Astrocyte of the cerebellum (primary cell): ENCODE data around the gene GPR157.
A peak's percentile ranks its signal among the peaks of the same experiment; 100 is the strongest.

Source experiments
- DNase-seq: peaks from one replicate; pipeline ENCODE4 v3.0.0-alpha.2; 2011; ENCODE audit warnings: low read depth
- H3K4me3 ChIP-seq: 2 replicates; pipeline ENCODE4 v1.5.1; 2011; ENCODE audit warnings: mild to moderate bottlenecking, low read depth, low read length, moderate library complexity
- in situ Hi-C: cut with HindIII; loops from 2 replicates; pipeline ENCODE4 v1.10.0; 2017; ENCODE audit warnings: low sequenced_read_pairs
- TF ChIP-seq, protein P1 (sequence below): IDR thresholded peaks from 2 replicates; pipeline ENCODE4 v1.5.1; 2012; ENCODE audit warnings: low read length, low read depth, moderate library complexity, mild to moderate bottlenecking; ENCODE audit errors: missing control alignments

Gene GPR157

DNA sequence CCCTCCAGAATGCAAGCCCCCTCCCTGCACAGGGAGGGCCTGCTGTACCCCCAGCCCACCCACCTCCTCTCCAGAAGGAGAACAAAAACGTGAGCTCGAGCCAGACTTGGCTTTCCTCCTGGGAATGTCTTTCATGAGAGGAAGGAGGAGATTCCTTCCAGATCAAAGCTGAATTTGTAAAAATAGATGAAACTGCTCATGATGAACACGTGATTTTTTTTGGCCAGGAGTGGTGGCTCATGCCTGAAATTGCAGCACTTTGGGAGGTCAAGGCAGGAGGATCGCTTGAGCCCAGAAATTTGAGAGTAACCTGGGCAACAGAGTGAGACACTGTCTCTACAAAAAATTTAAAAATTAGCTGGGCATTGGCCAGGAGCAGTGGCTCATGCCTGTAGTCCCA is 21.8 kb downstream of the GPR157 start:
- no peak overlapping the region for H3K4me3 ChIP-seq
- in situ Hi-C loops: no loop called here
- TF ChIP-seq, protein P1, sequence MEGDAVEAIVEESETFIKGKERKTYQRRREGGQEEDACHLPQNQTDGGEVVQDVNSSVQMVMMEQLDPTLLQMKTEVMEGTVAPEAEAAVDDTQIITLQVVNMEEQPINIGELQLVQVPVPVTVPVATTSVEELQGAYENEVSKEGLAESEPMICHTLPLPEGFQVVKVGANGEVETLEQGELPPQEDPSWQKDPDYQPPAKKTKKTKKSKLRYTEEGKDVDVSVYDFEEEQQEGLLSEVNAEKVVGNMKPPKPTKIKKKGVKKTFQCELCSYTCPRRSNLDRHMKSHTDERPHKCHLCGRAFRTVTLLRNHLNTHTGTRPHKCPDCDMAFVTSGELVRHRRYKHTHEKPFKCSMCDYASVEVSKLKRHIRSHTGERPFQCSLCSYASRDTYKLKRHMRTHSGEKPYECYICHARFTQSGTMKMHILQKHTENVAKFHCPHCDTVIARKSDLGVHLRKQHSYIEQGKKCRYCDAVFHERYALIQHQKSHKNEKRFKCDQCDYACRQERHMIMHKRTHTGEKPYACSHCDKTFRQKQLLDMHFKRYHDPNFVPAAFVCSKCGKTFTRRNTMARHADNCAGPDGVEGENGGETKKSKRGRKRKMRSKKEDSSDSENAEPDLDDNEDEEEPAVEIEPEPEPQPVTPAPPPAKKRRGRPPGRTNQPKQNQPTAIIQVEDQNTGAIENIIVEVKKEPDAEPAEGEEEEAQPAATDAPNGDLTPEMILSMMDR: no peak
- no peak for DNase-seq

DNA sequence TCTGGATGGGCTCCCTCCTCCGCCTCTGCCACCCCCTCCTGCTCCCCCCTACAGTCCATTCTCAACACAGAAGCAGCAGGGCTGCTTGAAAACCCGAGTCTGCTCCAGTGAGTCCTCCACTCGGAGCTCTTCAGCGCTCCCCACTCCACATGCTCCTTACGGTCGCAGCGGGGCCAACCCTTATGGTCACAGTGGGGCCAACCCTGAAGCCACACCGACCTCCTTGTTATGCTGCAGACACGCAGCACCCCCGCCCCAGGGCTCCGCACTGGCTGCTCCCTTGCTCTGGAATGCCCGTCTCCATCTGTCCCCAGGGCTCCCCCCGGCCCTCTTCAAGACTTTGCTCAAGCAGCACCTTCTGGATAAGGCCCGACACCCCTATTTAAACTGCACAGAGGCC is 22.6 kb downstream of the GPR157 start:
- in situ Hi-C loops: no loop called here
- no peak for DNase-seq
- TF ChIP-seq, protein P1: no peak
- no peak overlapping the region for H3K4me3 ChIP-seq

DNA sequence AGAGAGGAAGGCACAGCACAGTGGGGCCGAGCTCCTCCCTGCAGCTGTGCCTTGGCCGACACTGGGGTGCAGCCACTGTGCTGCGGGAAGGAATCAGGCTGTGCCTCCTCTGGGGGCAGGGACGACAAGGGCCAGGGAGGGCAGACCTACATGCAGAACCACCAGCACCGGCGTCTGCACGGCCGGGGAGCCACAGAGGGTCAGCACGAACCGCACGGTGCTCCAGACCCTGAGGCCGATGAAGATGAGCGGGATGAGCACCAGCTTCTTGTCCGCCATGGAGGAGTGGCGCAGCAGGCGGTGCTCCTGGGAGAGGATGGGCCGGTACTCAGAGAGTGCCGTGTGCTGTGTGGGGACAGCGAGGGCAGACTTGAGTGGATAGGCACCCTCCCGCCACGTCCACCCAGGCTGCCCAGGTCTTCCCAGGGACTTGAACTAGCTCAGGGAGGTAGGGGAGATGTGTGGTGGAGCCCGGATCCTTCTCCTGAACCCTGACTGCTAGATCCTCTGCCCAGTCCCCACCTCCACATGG is 23.5 kb downstream of the GPR157 start:
- H3K4me3 ChIP-seq: no peak overlapping the region
- DNase-seq: no peak
- in situ Hi-C loops: no loop called here
- TF ChIP-seq, protein P1: no peak

DNA sequence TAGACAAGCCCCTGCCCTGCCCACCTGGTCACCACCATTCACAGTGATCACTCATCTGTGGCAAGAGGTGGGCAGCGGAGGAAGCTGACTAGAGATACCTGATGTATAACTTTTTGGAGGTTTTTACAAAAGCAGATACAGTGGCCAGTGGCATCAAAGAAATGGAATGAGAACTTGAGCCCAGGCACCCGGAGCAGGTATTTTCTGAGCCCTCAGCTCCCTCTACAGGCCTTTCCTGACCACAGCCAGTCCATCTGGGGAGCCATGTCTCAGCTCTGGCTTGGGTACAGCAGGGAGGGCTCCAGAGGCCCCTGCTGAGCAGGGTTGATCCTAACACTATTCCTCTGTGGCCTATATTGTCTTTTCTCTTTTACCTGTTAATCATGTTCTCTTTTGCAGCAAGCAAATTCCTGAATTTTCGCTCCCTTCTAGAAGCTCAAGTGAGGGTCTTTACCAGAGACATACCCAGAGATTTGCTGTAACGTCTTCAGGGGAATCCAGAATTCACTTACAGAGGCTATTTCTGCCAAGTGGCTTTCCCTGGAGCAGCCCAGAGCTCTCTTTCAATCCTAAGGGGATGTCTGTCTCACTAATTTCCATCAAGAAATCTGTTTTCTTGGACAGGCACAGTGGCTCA is 27.3 kb downstream of the GPR157 start:
- TF ChIP-seq, protein P1: peak; percentile 91
- in situ Hi-C loops: no loop called here
- peak; percentile 44 for DNase-seq
- H3K4me3 ChIP-seq: no peak overlapping the region

GRCh38 chr1:9100471-9101043 is 28.3 kb downstream of the GPR157 start:
- DNase-seq: no peak
- TF ChIP-seq, protein P1: no peak
- no peak overlapping the region for H3K4me3 ChIP-seq
- in situ Hi-C loops: no loop called here

- no peak overlapping the region for H3K4me3 ChIP-seq
- TF ChIP-seq, protein P1: no peak
- no peak for DNase-seq
- in situ Hi-C loops: no loop called here
Observed at GRCh38 chr1:9099555-9099954, 29.3 kb downstream of the GPR157 start.
